ENCODE results near the gene SCARB1.

SCARB1 gene

DNA sequence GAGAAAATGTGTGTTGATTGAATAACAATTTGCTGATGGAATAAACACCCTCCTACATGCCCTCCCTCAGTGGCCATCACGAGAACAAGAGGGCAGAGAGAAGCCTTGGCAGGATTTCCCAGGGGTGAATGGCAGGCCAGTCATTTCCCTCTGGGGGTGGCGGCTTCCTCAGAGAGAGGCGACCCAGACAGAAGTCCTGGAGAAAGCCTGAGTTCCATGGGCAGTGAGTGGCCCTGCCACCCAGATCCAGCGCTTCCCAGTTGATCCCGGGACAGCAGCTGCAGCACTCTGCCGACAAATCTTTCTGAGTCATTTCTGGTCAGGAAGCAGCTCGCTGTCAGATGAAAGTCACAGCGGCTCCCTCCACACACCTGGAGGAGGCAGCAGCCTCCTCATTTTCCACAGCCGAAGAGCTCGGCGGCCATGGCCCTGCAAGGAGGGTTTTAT lies 123.0 kb downstream of the SCARB1 start:
- DNase-seq, result peak; percentile 21

DNA sequence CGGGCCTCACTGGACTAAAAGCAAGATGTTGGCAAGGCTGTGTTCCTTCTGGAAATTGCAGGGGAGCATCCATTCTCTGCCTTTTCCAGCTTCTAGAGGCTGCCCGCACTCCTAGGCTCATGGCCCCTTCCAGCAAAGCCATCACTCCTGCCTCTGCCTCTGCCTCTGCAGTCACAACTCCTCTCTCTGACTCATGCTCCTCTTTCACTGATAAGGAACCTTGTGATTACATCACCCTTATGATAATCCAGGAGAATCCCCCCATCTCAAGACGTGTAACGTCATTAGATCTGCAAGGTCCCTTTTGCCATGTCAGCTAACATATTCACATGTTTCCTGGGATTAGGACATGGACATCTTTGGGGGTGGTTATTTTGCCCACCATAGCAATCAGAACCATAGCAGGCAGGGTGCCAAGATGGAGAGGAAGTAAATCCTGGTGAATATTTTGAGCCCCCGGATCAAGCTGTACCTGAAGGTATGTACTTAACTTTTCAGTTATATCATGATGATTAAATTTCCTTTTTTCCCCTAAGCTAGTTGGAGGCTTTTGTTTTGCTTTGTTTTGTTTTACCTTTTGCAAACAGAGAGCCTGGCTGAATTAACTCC lies 123.6 kb downstream of the SCARB1 start:
- DNase-seq, result no peak

DNA sequence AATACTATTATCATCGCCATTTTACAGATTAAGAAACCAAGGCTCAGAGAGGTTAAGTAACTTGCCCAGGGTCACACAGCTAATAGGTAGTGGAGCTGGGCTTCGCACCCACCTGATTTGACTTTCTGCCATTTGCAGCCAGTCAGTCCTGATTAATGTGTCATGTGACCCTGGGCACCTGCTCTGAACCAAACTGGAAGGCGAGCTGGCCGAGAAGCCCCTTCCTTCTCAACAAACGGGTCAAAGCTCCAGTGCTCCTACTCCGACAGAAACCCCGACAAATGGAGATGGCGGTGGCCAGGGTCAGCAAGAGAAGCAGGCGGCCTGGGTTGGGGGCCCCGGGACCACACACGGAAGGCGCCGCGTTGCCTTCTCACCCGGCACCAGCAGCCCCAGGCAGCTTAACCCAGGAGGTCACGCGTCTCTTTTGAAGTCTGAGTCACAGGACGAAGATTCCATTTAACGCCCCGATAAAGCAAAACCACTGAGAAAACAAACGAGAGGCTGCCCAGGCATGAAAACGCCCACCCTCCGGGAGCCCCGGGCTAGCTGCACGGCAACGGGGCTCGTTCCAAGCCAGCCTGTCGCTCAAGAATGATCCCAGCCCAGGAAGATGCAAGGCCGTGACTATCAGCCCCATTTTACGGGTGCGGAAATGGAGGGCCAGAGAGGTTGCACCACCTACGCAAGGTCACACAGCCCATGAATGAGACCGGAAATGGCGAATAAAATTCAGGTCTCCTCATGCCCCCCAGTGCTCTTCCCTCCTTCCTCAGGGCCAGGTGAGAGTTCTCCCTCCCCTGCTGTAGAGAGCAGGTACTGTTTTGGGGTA lies 124.8 kb downstream of the SCARB1 start:
- no peak for DNase-seq

DNA sequence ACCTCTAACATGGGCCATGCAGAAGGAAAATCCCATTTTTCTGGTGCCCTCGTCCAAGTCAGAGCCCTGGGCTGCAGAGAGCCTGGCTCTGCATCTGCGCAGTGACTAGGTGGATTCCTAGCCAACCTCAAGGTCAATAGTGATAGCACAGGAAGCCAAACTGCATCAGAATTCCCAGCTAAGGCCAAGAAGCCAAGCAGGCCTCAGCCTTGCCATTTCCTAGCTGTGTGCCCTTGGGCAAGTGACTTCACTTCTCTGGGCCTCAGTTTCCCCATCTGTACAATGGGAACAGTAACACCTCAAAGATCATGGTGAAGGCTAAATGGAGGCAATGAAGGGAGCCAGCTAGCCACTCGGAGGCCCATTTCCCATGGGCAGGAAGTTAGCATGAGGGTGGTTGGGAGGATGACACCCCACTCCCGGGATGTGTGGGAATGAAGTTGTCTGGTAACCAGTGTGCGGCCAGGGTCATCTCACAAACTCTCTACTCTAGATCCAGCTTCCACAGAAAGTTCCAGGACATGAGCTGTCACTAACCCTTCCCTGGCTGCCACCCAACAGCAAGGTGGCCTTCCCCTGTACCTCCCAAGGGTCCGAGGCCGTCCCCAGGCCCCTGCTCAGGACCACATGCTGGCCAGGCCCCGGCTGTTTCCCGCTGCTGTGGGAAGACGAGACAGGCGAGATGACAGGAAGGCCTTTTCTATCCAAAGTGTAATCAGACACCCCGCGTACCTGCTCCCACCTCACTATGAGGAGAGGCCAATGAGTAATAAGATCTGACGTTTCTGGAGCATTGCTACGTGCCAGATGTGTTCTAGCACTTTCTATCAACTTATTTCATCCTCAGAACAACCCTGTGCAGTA lies 125.7 kb downstream of the SCARB1 start:
- DNase-seq, result no peak

DNA sequence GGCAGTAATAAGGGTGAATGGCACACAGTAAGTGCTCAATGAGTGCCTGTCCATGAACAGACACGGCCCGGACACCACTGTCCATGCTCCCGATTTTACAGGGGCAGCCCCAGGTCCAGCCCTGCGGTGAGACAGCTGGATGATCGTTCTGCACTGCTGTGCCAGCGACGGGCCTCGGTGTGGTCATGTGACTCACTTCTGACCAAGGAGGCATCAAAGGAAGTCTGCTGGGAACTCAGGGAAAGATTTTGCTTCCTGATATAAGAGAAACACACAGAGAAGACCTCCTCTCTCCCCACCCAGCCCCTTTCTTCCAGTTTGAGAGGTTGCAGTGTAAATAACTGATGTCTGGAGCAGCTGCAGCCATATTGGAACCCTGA lies 126.6 kb downstream of the SCARB1 start:
- no peak for DNase-seq

DNA sequence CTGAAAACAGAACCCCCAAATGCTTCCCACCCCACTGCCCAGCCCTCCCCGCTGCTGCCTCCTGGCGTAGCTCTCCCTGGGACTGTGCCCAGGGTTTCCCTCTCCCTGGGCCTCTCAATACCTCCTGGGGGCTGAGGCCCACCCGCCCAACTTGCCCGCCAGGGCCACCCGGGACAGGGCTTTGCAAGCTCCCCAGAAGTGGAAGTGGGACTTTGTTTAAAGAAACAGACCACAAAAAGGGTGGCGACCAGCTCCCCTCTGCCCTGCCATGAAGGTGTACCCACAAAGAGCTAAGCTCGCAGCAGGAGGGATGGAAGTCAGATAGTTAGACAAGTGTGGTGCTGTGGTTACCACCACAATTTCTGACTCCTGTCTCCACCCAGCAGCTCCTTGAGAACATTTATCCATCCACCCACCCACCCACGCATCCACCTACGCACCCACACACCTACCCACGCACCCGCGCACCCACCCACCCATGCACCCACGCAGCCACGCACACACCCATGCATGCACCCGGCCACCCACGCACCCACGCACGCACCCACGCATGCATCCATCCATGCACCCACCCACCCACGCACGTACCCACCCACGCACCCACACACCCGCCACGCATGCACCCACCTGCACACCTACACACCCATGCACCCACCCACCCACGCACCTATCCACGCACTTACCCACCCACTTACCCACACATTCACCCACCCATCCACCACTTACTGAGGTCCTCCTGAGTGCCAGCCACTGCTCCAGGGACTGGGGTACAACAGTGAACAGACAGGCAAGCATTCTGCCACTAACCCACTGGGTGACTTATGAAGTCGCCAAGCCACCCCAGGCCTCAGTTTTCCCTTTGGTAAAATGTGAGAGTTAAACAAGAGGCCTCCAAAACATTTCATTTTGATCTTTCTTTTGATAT lies 127.3 kb downstream of the SCARB1 start:
- no peak for DNase-seq

DNA sequence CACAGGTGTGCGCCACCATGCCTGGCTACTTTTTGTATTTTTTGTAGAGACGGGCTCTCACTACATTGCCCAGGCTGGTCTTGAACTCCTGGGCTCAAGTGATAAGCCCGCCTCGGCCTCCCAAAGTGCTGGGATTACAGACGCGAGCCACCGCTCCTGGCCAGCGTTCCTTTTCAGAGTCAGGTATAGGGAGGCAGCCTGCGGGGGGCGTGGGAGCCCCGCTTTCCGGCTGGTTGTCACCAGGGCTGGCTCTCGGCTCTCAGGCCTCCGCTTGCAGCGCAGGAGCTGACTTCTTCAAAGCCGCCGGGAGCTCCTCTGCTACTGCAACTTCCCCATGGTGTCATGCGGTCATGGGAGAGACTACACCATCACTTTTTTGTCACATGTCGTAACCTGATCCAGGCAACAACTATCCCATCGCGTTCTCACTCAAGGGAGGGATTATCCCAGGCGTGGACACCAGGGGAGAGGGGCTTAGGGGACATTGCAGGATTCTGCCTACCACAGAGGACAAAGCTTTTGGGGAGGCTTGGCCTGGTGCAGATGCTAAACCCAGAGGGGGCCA lies 129.4 kb downstream of the SCARB1 start:
- peak; percentile 18 for DNase-seq

DNA sequence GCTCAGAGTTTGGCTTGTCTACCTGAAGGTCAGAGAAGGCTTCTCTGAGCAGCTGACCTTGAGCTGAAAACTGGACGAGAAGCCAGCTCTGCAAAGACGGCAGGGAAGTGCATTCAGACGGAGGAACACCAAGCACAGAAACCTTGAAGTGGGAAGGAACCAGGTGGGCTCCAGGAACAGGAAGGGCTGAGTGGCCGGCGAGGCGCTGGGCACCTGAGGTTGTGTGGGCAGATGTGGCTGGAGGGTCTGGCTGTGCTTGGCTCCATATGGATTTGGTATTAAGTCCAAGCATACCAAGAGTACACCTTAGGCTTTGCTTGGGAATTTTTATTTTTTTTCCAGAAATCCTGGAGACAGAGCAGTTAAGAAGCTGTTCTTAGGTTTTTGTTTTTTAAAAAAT lies 130.6 kb downstream of the SCARB1 start:
- DNase-seq, result no peak

DNA sequence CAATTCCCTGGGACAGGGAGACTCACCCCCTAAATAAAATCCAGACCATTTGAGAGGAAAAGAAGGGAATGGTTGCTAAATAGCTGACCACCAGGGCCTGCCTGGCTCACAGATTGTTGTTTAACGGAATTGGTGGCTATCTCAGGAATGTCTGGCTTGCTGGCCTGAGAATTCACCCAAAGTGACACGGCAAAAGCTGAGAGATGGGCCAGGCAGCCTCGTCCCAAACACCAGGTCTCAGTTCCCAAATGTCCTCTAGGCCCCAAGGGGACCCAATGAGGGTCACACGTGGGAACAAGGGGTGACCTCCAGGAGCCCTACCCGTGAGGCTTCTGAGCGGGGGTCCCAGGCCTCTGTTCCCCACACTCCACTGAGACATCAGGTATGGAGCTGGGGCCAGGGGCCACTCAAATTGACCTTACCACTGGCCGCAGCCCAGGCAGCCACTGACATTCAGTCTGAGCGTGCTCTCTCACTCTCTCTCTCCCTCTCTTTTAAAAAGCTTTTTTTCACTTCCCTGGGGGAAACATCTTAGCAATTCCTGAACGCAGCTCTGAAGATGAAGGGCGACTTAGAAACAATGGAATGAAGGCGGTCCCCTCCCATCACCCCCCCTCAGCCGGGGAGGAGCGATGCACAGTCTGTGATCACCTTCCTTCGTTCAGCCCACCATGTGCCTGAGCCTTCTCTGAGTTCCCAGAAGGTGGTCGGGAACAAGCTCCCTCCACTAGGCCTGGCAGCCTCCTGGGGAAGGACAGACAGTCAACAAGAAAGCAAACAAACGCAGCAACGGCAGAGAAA lies 131.2 kb downstream of the SCARB1 start:
- no peak for DNase-seq

DNA sequence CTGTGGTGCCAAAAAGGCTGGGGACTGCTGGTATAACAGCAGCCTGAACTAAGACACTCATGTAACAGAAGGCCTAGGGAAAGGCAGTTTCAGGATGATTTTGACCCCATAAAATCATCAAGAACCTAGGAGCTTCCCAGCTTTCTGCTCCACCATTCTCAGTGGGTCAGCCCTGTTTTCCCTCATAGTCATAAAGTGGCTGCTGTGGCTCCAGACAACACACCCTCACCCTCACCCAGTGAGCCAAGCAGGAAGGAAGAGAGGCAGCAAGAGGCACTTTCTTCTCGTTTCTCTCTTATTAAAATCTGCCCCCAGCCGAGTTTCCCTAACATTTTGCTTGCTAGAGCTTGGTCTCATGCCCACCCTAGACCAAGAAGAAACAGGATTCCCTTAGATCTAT lies 131.8 kb downstream of the SCARB1 start:
- no peak for DNase-seq

DNA sequence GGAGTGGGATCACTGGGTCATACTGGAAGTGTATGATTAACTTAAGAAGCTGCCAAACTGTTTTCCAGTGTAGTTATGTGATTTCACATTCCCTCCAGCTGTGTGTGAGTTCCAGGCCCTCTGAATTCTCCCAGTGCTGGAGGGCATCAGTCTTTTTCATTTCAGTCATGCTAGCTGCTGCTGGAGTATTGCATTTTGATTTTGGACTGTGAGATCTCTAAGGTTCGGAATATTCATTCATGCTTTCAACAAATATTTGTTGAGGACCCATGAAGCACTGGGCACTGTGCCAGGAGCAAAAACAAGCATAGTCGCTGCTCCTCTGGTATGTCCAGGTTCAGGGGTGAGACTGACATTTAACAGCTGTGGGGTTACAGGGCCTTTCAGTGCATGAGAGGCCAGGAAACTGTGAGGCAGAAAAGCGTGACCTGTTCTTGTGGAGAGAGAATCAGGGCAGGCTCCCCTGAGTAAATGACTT lies 133.2 kb downstream of the SCARB1 start:
- no peak for DNase-seq

DNA sequence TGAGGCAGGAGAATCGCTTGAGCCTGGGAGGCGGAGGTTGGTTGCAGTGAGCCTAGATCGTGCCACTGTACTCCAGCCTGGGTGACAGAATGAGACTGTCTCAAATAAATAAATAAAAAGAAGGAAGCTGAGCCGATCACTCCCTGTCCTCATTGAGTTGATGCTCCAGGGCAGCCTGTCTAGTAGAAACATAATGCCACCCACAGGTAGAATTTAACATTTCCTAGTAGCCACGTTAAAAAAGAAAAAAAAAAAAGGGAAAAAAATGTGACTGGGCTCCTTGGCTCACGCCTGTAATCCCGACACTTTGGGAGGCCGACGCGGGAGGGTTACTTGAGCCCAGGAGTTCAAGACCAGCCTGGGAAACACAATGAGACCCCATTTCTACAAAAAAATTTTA lies 135.7 kb downstream of the SCARB1 start:
- no peak for DNase-seq

DNA sequence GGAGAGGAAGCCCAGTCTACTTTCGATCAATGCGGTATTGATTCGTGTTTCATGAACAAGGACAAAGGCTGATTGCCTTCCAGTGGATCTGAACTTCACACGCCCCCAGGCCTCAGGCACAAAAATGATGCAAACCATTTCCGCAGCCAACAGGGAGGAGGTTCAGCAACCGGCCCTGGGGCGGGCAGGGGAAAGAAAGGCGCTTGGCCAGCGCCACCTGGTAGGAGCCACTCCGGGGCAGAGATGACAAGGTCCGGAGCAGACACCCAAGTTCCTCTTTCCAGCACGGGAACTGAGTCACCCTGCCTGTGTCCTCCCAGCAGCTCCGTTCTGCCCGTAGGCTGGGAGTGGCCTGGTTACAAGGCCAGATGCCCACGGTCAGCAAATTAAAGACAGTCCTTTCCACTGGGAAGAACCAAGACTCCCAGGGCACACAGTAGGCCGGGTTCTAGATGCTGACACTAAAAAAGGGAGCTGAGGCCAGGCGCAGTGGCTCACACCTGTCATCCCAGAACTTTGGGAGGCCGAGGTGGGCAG lies 136.3 kb downstream of the SCARB1 start:
- no peak for DNase-seq

All from CD4-positive, alpha-beta T cell treated with Interleukin-17A for 4 hours (primary cell).